OCI-LY7 (cell line): ENCODE measurements around the gene DRD1.

Experiments
- EZH2phosphoT487 ChIP-seq: fragments of 200-600 bp; sonication (generic); IDR thresholded peaks from 2 replicates; pipeline ENCODE4 v1.6.1; 2018; ENCODE audit warnings: low read depth, borderline replicate concordance, mild to moderate bottlenecking, mixed run types, antibody characterized with exemption, low read length, moderate library complexity, mixed read lengths
- TF ChIP-seq, protein P1 (sequence below): fragments of 200-600 bp; sonication (generic); conservative IDR thresholded peaks from 2 replicates; pipeline ENCODE4 v1.5.1; 2014; ENCODE audit warnings: mild to moderate bottlenecking, antibody characterized with exemption, low read length, moderate library complexity, mixed read lengths

DNA sequence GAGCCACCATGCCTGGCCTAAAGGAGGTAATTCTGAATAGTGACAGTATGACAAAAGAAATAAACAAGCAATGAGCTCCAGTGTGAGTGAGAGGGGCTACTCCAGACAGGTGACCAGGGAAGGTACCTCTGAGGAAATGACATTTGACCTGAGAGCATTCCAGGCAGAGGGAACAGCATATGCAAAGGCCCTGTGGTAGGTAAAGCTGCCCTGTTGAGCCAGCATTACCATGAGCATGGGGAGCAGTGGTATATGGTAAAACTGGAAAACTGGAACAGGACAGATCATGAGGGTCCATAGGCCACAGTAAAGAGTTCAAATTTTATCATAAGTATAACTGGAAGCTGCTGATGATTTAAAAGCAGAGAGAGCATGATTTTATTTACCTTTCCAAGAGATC lies 28.4 kb upstream of the DRD1 start:
- no peak for TF ChIP-seq EZH2phosphoT487
- TF ChIP-seq, protein P1, sequence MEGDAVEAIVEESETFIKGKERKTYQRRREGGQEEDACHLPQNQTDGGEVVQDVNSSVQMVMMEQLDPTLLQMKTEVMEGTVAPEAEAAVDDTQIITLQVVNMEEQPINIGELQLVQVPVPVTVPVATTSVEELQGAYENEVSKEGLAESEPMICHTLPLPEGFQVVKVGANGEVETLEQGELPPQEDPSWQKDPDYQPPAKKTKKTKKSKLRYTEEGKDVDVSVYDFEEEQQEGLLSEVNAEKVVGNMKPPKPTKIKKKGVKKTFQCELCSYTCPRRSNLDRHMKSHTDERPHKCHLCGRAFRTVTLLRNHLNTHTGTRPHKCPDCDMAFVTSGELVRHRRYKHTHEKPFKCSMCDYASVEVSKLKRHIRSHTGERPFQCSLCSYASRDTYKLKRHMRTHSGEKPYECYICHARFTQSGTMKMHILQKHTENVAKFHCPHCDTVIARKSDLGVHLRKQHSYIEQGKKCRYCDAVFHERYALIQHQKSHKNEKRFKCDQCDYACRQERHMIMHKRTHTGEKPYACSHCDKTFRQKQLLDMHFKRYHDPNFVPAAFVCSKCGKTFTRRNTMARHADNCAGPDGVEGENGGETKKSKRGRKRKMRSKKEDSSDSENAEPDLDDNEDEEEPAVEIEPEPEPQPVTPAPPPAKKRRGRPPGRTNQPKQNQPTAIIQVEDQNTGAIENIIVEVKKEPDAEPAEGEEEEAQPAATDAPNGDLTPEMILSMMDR: no peak
